ENCODE results near the gene RCE1.

RCE1 gene

DNA sequence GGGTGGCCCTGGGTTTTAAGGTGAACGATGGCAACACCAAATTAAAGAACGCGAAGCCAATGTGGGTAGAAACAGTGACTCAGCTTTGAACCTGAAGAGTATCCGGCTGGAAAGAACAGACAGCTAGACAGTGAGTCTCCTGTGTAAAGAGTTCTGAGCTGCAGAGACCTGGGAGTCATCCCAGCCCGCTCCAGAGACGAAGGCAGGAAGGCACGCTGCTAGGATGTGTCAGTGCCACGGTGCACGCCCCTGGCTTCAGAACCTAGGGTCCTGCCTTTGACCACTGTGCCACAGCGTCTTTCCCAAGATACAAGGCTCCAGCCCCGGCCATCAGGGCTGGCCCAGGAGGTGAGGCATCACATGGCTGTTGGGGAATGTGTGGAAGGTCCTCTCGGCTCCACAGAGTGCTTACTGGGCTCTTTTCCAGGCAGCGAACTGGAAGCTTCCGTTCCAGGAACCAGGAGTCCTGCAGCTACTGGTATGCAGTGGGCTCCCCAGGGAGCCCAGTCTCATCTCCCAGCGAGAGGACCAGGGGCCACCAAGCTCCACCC is 43.5 kb downstream of the RCE1 start:
- FAIRE-seq (no peak), DNase-seq (ENCODE audit: insufficient read length, low spot score) (peak; percentile 85)
- TF ChIP-seq POLR2A (IDR thresholded peaks at IDR 0.05; ENCODE audit: low read depth, low read length), result peak; percentile 48

GRCh38 chr11:66887526-66887925 is 44.3 kb downstream of the RCE1 start:
- no peak for DNase-seq (ENCODE audit: insufficient read length, low spot score)
- TF ChIP-seq POLR2A (IDR thresholded peaks at IDR 0.05; ENCODE audit: low read depth, low read length), result no peak
- FAIRE-seq, result no peak

- FAIRE-seq, result no peak
- no peak for TF ChIP-seq POLR2A (IDR thresholded peaks at IDR 0.05; ENCODE audit: low read depth, low read length)
- no peak for DNase-seq (ENCODE audit: insufficient read length, low spot score)
Observed at GRCh38 chr11:66888282-66888681, 45.0 kb downstream of the RCE1 start.

DNA sequence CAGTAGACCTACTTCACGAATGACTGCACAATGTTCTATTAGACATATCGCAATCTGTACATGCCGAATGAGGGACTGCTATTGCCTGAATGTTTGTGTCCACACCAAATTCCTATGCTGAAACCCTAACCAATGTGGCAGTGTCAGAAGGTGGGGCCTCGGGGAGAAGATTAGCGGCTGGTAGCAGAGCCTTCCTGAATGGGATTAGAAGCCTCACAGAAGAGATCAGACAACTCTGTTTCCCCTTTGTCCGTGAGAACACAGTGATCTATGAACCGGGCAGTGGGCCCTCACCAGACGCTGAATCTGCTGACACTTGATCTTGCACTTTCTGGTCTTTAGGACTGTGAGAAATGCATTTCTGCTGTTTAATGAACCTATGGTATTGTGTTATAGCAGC is 46.7 kb downstream of the RCE1 start:
- no peak for TF ChIP-seq POLR2A (IDR thresholded peaks at IDR 0.05; ENCODE audit: low read depth, low read length)
- FAIRE-seq (no peak), DNase-seq (ENCODE audit: insufficient read length, low spot score) (no peak)

DNA sequence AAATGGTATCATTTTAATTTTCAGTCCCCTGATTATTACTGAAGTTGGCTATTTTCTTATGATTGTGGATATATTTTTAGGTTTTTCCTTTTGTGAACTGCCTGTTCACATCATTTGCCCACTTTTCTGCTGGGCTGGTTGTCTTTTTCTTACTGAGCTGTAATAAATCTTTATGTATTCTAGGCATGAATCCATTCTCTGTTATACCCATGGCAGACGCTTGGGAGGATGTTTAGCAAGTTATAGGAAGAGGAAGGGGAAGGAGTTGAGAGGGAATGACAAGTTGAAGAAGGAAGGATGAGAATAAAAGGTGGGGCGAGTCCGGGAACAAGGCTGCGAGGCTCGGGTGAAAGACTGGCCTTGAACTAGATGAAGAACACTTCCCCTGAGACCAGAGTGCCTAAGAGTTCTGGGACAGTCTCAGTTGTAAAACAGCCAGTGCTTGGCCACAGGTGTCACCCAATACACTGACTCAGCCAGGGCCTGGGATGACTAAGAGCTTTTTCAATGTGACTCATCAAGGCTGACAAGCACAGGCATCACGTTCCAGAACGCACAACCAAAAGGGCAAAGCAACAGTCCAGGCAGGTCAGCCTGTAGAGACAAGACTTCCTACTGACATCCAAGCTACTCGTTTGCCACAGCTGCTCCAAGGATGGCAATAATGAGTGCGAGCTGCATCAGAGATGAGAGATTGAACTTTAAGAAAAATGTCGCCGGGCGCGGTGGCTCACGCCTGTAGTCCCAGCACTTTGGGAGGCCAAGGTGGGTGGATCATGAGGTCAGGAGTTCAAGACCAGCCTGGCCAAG is 48.8 kb downstream of the RCE1 start:
- no peak for TF ChIP-seq POLR2A (IDR thresholded peaks at IDR 0.05; ENCODE audit: low read depth, low read length)
- FAIRE-seq (peak; percentile 94), DNase-seq (ENCODE audit: insufficient read length, low spot score) (peak; percentile 82)

GRCh38 chr11:66892911-66893310 is 49.7 kb downstream of the RCE1 start:
- TF ChIP-seq POLR2A (IDR thresholded peaks at IDR 0.05; ENCODE audit: low read depth, low read length), result no peak
- DNase-seq (ENCODE audit: insufficient read length, low spot score) (no peak), FAIRE-seq (no peak)

DNA sequence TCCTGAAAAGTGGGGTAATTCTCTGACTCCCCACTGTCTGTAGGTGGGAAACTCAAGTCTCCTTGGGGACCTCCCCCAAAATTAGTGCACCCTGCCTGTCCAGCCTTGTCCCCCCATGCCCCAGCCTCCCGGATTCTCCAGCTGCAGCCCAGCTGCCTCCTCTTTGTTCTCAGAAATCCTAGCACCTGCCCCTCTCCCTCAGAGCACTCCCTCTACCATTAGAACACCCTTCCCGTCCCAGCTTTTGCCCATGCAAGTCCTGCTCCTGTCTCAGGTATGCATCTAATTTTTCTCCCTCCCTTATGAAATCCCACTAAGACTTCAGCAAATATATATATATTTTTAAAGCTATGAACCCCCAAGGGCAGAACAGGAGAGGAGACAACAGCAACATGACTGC is 50.9 kb downstream of the RCE1 start:
- DNase-seq (ENCODE audit: insufficient read length, low spot score), result no peak
- no peak for TF ChIP-seq POLR2A (IDR thresholded peaks at IDR 0.05; ENCODE audit: low read depth, low read length)
- no peak for FAIRE-seq
